ENCODE measurements around the gene IL17RC. TPM values are rescaled to one million over a fixed set of nuclear protein-coding genes. Genes with fewer than 3 reads are reported as not detected.

Gene IL17RC
- total and polyA plus RNA-seq, 2 experiments from 2014 or later, result 8.4 to 12.6 TPM

- peaks cover 4% of the 10 kb centered on the region; the same call in 1 of the 2 replicates for H4K20me1 ChIP-seq (replicated peaks; ENCODE audit: insufficient read depth)
- H3K9me2 ChIP-seq (ENCODE audit: insufficient read depth), result no peaks in the 10 kb centered on the region
- 0 out of 2 replicates have a peak, but pooled peaks cover 9% of the 10 kb centered on the region for H3K36me3 ChIP-seq (ENCODE audit: insufficient read depth)
- H3K27ac ChIP-seq (ENCODE audit: low read depth), result no peak overlapping the region
- peaks cover 9% of the 10 kb centered on the region; the same call in 1 of the 2 replicates for H3F3A ChIP-seq (replicated peaks; ENCODE audit: low read depth)
- H2AFZ ChIP-seq, result no peak overlapping the region
- H3K27me3 ChIP-seq (ENCODE audit: insufficient read depth), result no peaks in the 10 kb centered on the region
- 0 out of 2 replicates have a peak, but pooled peaks cover under 1% of the 10 kb centered on the region for H3K79me2 ChIP-seq (replicated peaks; ENCODE audit: insufficient read depth)
- ATAC-seq (no peak), DNase-seq (ENCODE audit: low spot score) (no peak)
- H3K9me3 Mint-ChIP-seq, result no peaks in the 10 kb centered on the region
- TF ChIP-seq NANOG (IDR thresholded peaks at IDR 0.05; ENCODE audit: borderline replicate concordance) (no peak), EZH2phosphoT487 (IDR thresholded peaks at IDR 0.05; ENCODE audit: unreplicated experiment) (no peak), ZNF114 (CRISPR knock-in tag; IDR thresholded peaks at IDR 0.05) (no peak), JUNB (IDR thresholded peaks at IDR 0.05; ENCODE audit: unreplicated experiment) (no peak), ETS1 (IDR thresholded peaks at IDR 0.05) (no peak), POLR2AphosphoS5 (IDR thresholded peaks at IDR 0.05; ENCODE audit: low read depth) (no peak), CREB1 (CRISPR knock-in tag; IDR thresholded peaks at IDR 0.05; ENCODE audit: low read depth) (no peak), ZNF331 (CRISPR knock-in tag; IDR thresholded peaks at IDR 0.05; ENCODE audit: low read depth) (no peak)
- TF ChIP-seq, protein P1, sequence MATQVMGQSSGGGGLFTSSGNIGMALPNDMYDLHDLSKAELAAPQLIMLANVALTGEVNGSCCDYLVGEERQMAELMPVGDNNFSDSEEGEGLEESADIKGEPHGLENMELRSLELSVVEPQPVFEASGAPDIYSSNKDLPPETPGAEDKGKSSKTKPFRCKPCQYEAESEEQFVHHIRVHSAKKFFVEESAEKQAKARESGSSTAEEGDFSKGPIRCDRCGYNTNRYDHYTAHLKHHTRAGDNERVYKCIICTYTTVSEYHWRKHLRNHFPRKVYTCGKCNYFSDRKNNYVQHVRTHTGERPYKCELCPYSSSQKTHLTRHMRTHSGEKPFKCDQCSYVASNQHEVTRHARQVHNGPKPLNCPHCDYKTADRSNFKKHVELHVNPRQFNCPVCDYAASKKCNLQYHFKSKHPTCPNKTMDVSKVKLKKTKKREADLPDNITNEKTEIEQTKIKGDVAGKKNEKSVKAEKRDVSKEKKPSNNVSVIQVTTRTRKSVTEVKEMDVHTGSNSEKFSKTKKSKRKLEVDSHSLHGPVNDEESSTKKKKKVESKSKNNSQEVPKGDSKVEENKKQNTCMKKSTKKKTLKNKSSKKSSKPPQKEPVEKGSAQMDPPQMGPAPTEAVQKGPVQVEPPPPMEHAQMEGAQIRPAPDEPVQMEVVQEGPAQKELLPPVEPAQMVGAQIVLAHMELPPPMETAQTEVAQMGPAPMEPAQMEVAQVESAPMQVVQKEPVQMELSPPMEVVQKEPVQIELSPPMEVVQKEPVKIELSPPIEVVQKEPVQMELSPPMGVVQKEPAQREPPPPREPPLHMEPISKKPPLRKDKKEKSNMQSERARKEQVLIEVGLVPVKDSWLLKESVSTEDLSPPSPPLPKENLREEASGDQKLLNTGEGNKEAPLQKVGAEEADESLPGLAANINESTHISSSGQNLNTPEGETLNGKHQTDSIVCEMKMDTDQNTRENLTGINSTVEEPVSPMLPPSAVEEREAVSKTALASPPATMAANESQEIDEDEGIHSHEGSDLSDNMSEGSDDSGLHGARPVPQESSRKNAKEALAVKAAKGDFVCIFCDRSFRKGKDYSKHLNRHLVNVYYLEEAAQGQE (IDR thresholded peaks at IDR 0.05; ENCODE audit: unreplicated experiment), result no peak
- TF ChIP-seq, protein P2, sequence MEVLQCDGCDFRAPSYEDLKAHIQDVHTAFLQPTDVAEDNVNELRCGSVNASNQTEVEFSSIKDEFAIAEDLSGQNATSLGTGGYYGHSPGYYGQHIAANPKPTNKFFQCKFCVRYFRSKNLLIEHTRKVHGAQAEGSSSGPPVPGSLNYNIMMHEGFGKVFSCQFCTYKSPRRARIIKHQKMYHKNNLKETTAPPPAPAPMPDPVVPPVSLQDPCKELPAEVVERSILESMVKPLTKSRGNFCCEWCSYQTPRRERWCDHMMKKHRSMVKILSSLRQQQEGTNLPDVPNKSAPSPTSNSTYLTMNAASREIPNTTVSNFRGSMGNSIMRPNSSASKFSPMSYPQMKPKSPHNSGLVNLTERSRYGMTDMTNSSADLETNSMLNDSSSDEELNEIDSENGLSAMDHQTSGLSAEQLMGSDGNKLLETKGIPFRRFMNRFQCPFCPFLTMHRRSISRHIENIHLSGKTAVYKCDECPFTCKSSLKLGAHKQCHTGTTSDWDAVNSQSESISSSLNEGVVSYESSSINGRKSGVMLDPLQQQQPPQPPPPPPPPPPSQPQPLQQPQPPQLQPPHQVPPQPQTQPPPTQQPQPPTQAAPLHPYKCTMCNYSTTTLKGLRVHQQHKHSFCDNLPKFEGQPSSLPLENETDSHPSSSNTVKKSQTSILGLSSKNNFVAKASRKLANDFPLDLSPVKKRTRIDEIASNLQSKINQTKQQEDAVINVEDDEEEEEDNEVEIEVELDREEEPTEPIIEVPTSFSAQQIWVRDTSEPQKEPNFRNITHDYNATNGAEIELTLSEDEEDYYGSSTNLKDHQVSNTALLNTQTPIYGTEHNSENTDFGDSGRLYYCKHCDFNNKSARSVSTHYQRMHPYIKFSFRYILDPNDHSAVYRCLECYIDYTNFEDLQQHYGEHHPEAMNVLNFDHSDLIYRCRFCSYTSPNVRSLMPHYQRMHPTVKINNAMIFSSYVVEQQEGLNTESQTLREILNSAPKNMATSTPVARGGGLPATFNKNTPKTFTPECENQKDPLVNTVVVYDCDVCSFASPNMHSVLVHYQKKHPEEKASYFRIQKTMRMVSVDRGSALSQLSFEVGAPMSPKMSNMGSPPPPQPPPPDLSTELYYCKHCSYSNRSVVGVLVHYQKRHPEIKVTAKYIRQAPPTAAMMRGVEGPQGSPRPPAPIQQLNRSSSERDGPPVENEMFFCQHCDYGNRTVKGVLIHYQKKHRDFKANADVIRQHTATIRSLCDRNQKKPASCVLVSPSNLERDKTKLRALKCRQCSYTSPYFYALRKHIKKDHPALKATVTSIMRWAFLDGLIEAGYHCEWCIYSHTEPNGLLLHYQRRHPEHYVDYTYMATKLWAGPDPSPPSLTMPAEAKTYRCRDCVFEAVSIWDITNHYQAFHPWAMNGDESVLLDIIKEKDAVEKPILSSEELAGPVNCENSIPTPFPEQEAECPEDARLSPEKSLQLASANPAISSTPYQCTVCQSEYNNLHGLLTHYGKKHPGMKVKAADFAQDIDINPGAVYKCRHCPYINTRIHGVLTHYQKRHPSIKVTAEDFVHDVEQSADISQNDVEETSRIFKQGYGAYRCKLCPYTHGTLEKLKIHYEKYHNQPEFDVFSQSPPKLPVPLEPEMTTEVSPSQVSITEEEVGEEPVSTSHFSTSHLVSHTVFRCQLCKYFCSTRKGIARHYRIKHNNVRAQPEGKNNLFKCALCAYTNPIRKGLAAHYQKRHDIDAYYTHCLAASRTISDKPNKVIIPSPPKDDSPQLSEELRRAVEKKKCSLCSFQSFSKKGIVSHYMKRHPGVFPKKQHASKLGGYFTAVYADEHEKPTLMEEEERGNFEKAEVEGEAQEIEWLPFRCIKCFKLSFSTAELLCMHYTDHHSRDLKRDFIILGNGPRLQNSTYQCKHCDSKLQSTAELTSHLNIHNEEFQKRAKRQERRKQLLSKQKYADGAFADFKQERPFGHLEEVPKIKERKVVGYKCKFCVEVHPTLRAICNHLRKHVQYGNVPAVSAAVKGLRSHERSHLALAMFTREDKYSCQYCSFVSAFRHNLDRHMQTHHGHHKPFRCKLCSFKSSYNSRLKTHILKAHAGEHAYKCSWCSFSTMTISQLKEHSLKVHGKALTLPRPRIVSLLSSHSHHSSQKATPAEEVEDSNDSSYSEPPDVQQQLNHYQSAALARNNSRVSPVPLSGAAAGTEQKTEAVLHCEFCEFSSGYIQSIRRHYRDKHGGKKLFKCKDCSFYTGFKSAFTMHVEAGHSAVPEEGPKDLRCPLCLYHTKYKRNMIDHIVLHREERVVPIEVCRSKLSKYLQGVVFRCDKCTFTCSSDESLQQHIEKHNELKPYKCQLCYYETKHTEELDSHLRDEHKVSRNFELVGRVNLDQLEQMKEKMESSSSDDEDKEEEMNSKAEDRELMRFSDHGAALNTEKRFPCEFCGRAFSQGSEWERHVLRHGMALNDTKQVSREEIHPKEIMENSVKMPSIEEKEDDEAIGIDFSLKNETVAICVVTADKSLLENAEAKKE (CRISPR knock-in tag; IDR thresholded peaks at IDR 0.05), result no peak
- no peak overlapping the region for H3K4me2 ChIP-seq
- H3K27ac Mint-ChIP-seq, result no peak overlapping the region
- no peak overlapping the region for H3K4me3 ChIP-seq
- H3K27me3 Mint-ChIP-seq (ENCODE audit: insufficient read depth, low read depth, poor library complexity), result peaks cover 4% of the 10 kb centered on the region
- peaks cover 6% of the 10 kb centered on the region; the same call in 1 of the 2 replicates for H3K4me1 ChIP-seq (ENCODE audit: insufficient read depth)
- peaks cover 20% of the 10 kb centered on the region for H3K36me3 Mint-ChIP-seq (ENCODE audit: low read depth)
- H3K4me1 Mint-ChIP-seq, result peaks cover 10% of the 10 kb centered on the region
- H3K4me3 Mint-ChIP-seq, result no peak overlapping the region
Measured at GRCh38 chr3:9897408-9898372, 19.2 kb upstream of the IL17RC start.
